HepG2 (cell line): ENCODE results near the gene IGSF21. TPM values are rescaled to one million over a fixed set of nuclear protein-coding genes. Genes with fewer than 3 reads are reported as not detected.

Experiments
- CC2D1A ChIP-seq: sonication (generic); formaldehyde crosslinking; IDR thresholded peaks from 2 replicates; pipeline ENCODE4 v1.8.1; 2023; ENCODE audit warnings: mild to moderate bottlenecking, missing genetic modification reagents
- ELF4 ChIP-seq: sonication (generic); formaldehyde crosslinking; IDR thresholded peaks from 2 replicates; pipeline ENCODE4 v1.5.0; 2020; ENCODE audit warnings: missing genetic modification reagents, mild to moderate bottlenecking, moderate library complexity, borderline replicate concordance
- ELK4 ChIP-seq: sonication (generic); formaldehyde crosslinking; IDR thresholded peaks from 2 replicates; pipeline ENCODE4 v1.9.0; 2021; ENCODE audit warnings: missing genetic modification reagents, borderline replicate concordance
- IRF2 ChIP-seq: IDR thresholded peaks from 2 replicates; pipeline ENCODE4 v1.6.1; 2018; ENCODE audit warnings: missing genetic modification reagents, missing compliant biosample characterization
- ZNF33A ChIP-seq: sonication (generic); formaldehyde crosslinking; IDR thresholded peaks from 2 replicates; pipeline ENCODE4 v1.5.1; 2020; ENCODE audit warnings: missing genetic modification reagents, mild to moderate bottlenecking, moderate library complexity, borderline replicate concordance
- ZNF800 ChIP-seq: sonication (generic); formaldehyde crosslinking; IDR thresholded peaks from 2 replicates; pipeline ENCODE4 v1.4.0; 2020; ENCODE audit warnings: missing genetic modification reagents
- polyA plus RNA-seq, 8 experiments: library from polyadenylated mRNA; depleted of rRNA in 3 of 8; stranded (reverse) in 7 of 8; unstranded in 1 of 8; fragments of >200 nt; fragmentation: Illumina TruSeq in 4 of 8; extraction: Trizol in 4 of 8; gene quantifications; 2 replicates each; pipeline versions ENCODE4 v1.2.1 to v1.2.3, GENCODE V29; 2011 to 2016; ENCODE audit warnings: low read depth in 4 of 8, missing spikeins in 1 of 8, mixed read lengths in 1 of 8; ENCODE audit not compliant: insufficient read depth in 1 of 8
- total RNA-seq, 5 experiments: library from RNA; depleted of rRNA; stranded (reverse); fragments of >200 nt; fragmentation: Illumina TruSeq; extraction: Trizol; gene quantifications; 2 replicates each; pipeline ENCODE4 v1.2.3, GENCODE V29; 2016; ENCODE audit warnings: low read depth in 1 of 5
- TF ChIP-seq, protein P1 (sequence below): sonication (generic); formaldehyde crosslinking; IDR thresholded peaks from 2 replicates; pipeline ENCODE4 v1.5.1; 2020; ENCODE audit warnings: missing genetic modification reagents, mild to moderate bottlenecking, borderline replicate concordance

The IGSF21 gene
- total and polyA plus RNA-seq, 2 of the 13 experiments (the other 11 are each of a cell fraction or from before 2014, with no cell fraction given): not detected

- TF ChIP-seq IRF2 (CRISPR knock-in tag) (no peak), CC2D1A (CRISPR knock-in tag) (no peak), ZNF800 (no peak), ELF4 (CRISPR knock-in tag) (no peak), ZNF33A (CRISPR knock-in tag) (no peak), ELK4 (CRISPR knock-in tag) (no peak)
- TF ChIP-seq, protein P1, sequence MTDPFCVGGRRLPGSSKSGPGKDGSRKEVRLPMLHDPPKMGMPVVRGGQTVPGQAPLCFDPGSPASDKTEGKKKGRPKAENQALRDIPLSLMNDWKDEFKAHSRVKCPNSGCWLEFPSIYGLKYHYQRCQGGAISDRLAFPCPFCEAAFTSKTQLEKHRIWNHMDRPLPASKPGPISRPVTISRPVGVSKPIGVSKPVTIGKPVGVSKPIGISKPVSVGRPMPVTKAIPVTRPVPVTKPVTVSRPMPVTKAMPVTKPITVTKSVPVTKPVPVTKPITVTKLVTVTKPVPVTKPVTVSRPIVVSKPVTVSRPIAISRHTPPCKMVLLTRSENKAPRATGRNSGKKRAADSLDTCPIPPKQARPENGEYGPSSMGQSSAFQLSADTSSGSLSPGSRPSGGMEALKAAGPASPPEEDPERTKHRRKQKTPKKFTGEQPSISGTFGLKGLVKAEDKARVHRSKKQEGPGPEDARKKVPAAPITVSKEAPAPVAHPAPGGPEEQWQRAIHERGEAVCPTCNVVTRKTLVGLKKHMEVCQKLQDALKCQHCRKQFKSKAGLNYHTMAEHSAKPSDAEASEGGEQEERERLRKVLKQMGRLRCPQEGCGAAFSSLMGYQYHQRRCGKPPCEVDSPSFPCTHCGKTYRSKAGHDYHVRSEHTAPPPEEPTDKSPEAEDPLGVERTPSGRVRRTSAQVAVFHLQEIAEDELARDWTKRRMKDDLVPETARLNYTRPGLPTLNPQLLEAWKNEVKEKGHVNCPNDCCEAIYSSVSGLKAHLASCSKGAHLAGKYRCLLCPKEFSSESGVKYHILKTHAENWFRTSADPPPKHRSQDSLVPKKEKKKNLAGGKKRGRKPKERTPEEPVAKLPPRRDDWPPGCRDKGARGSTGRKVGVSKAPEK (CRISPR knock-in tag): no peak
These were observed 125.7 kb downstream of the IGSF21 start (continued) for GRCh38 chr1:18233176-18233864.
